Osteocyte (in vitro differentiated cells): Measurements from ENCODE around the gene TTC24. TPM values are rescaled to one million over a fixed set of nuclear protein-coding genes. Genes with fewer than 3 reads are reported as not detected.
A peak's percentile ranks its signal among the peaks of the same experiment; 100 is the strongest.

ENCODE experiments used
- DNase-seq: peaks from one replicate; pipeline ENCODE4 v3.0.0; 2021; ENCODE audit warnings: mixed read lengths; ENCODE audit not compliant: unreplicated experiment; ENCODE audit errors: extremely low spot score
- H3K27ac Mint-ChIP-seq: one replicate; pipeline ENCODE4 v1.8.0; 2021; ENCODE audit warnings: mild to moderate bottlenecking, mixed read lengths; ENCODE audit not compliant: unreplicated experiment
- H3K27me3 Mint-ChIP-seq: one replicate; pipeline ENCODE4 v1.8.0; 2021; ENCODE audit warnings: mixed read lengths; ENCODE audit not compliant: unreplicated experiment
- H3K36me3 Mint-ChIP-seq: one replicate; pipeline ENCODE4 v1.8.0; 2021; ENCODE audit warnings: mixed read lengths; ENCODE audit not compliant: unreplicated experiment
- H3K4me1 Mint-ChIP-seq: one replicate; pipeline ENCODE4 v1.8.0; 2021; ENCODE audit warnings: mixed read lengths; ENCODE audit not compliant: unreplicated experiment
- H3K4me3 Mint-ChIP-seq: one replicate; pipeline ENCODE4 v1.8.0; 2021; ENCODE audit warnings: mild to moderate bottlenecking, moderate library complexity, mixed read lengths; ENCODE audit not compliant: unreplicated experiment
- H3K9me3 Mint-ChIP-seq: one replicate; pipeline ENCODE4 v1.8.0; 2021; ENCODE audit warnings: mixed read lengths; ENCODE audit not compliant: unreplicated experiment
- CTCF ChIP-seq: fragments of 200-600 bp; sonication (generic); IDR thresholded peaks from 2 replicates; pipeline ENCODE4 v1.5.0; 2021; ENCODE audit warnings: antibody characterized with exemption, mild to moderate bottlenecking, moderate library complexity
- total RNA-seq: library from RNA; stranded (reverse); gene quantifications from 2 replicates; pipeline ENCODE4 v1.2.1, GENCODE V29; 2021

The TTC24 gene
- total RNA-seq, 1 donor from 2014 or later = not detected

GRCh38 chr1:156612666-156613065 lies 33.1 kb downstream of the TTC24 start:
- Mint-ChIP-seq H3K9me3 (no peaks in the 10 kb centered on the region), H3K4me1 (peaks cover 9% of the 10 kb centered on the region), H3K36me3 (no peaks in the 10 kb centered on the region), H3K27ac (no peak overlapping the region), H3K4me3 (no peak overlapping the region), H3K27me3 (peaks cover 38% of the 10 kb centered on the region)
- no peak for TF ChIP-seq CTCF
- DNase-seq = no peak

- H3K4me1 Mint-ChIP-seq = peaks cover 9% of the 10 kb centered on the region
- H3K27ac Mint-ChIP-seq = no peak overlapping the region
- H3K4me3 Mint-ChIP-seq = no peak overlapping the region
- no peaks in the 10 kb centered on the region for H3K36me3 Mint-ChIP-seq
- no peaks in the 10 kb centered on the region for H3K9me3 Mint-ChIP-seq
- TF ChIP-seq CTCF = no peak
- peaks cover 61% of the 10 kb centered on the region for H3K27me3 Mint-ChIP-seq
- DNase-seq = no peak
Observed at GRCh38 chr1:156615946-156616345, 36.4 kb downstream of the TTC24 start.

GRCh38 chr1:156616463-156616862 lies 36.9 kb downstream of the TTC24 start:
- Mint-ChIP-seq H3K27ac (no peak overlapping the region), H3K4me1 (peaks cover 9% of the 10 kb centered on the region), H3K4me3 (no peak overlapping the region), H3K36me3 (no peaks in the 10 kb centered on the region), H3K27me3 (peaks cover 62% of the 10 kb centered on the region), H3K9me3 (no peaks in the 10 kb centered on the region)
- no peak for TF ChIP-seq CTCF
- no peak for DNase-seq

GRCh38 chr1:156618853-156619581 lies 39.5 kb downstream of the TTC24 start, which contains the start of gene HAPLN2:
Gene HAPLN2, plus strand, starts transcription at chr1:156619415. Its CDS starts 4,076 bp downstream, at chr1:156623491.
- no peak for DNase-seq
- Mint-ChIP-seq H3K36me3 (no peaks in the 10 kb centered on the region), H3K27me3 (peaks cover 60% of the 10 kb centered on the region), H3K4me3 (no peak within 1 kb of the TSS), H3K9me3 (no peaks in the 10 kb centered on the region), H3K27ac (no peak within 1 kb of the TSS), H3K4me1 (peaks cover 9% of the 10 kb centered on the region)
- peak; percentile 37 for TF ChIP-seq CTCF

GRCh38 chr1:156619582-156619955 lies 40.0 kb downstream of the TTC24 start:
- TF ChIP-seq CTCF = no peak
- Mint-ChIP-seq H3K9me3 (no peaks in the 10 kb centered on the region), H3K27ac (no peak overlapping the region), H3K27me3 (peaks cover 61% of the 10 kb centered on the region), H3K4me3 (no peak overlapping the region), H3K36me3 (no peaks in the 10 kb centered on the region), H3K4me1 (peaks cover 13% of the 10 kb centered on the region)
- no peak for DNase-seq
